OCI-LY1 (cell line): ENCODE data around the gene PPP1R2.

Source experiments
- H2AFZ ChIP-seq: fragments of 200-600 bp; sonication (generic), shearing (Covaris generic); 2 replicates; pipeline ENCODE4 v1.6.0; 2014; ENCODE audit warnings: antibody characterized with exemption, mild to moderate bottlenecking, low read length
- H3F3A ChIP-seq: fragments of 200-600 bp; sonication (generic), shearing (Covaris generic); 2 replicates; pipeline ENCODE4 v1.6.0; 2014; ENCODE audit warnings: mild to moderate bottlenecking, antibody characterized with exemption, low read length, moderate library complexity; ENCODE audit not compliant: insufficient read depth
- H3K27ac ChIP-seq: fragments of 200-600 bp; sonication (generic); 2 replicates; pipeline ENCODE4 v1.5.1; 2014; ENCODE audit warnings: low read length, mixed run types, mild to moderate bottlenecking, low read depth; ENCODE audit not compliant: poor library complexity, severe bottlenecking
- H3K27me3 ChIP-seq: fragments of 200-600 bp; sonication (generic); 2 replicates; pipeline ENCODE4 v1.6.0; 2014; ENCODE audit warnings: antibody characterized with exemption, mild to moderate bottlenecking, low read length, moderate library complexity; ENCODE audit not compliant: insufficient read depth
- H3K36me3 ChIP-seq: fragments of 200-600 bp; sonication (generic); 2 replicates; pipeline ENCODE4 v1.6.1; 2014; ENCODE audit warnings: mild to moderate bottlenecking, antibody characterized with exemption, low read length, moderate library complexity, mixed read lengths; ENCODE audit not compliant: insufficient read depth
- H3K4me1 ChIP-seq: fragments of 200-600 bp; sonication (generic); 2 replicates; pipeline ENCODE4 v1.5.1; 2014; ENCODE audit warnings: mild to moderate bottlenecking, low read length, moderate library complexity; ENCODE audit not compliant: insufficient read depth, severe bottlenecking
- H3K4me2 ChIP-seq: fragments of 200-600 bp; sonication (generic), shearing (Covaris generic); 2 replicates; pipeline ENCODE4 v1.6.1; 2014; ENCODE audit warnings: low read length
- H3K4me3 ChIP-seq: fragments of 200-600 bp; sonication (generic); 2 replicates; pipeline ENCODE4 v1.5.1; 2014; ENCODE audit warnings: low read length, low read depth, mild to moderate bottlenecking, mixed read lengths; ENCODE audit not compliant: poor library complexity, severe bottlenecking
- H3K79me2 ChIP-seq: fragments of 200-600 bp; shearing (Covaris generic); 2 replicates; pipeline ENCODE4 v1.6.1; 2016; ENCODE audit warnings: mixed run types, low read length, mixed read lengths; ENCODE audit not compliant: insufficient read depth
- H3K9ac ChIP-seq: fragments of 200-600 bp; sonication (generic), shearing (Covaris generic); 2 replicates; pipeline ENCODE4 v1.6.1; 2014; ENCODE audit warnings: mild to moderate bottlenecking, low read length, mixed read lengths
- H3K9me2 ChIP-seq: fragments of 200-600 bp; sonication (generic), shearing (Covaris generic); 2 replicates; pipeline ENCODE4 v1.6.1; 2014; ENCODE audit warnings: low read depth, mild to moderate bottlenecking, low read length, mixed read lengths
- H3K9me3 ChIP-seq: fragments of 200-600 bp; shearing (Covaris generic); 2 replicates; pipeline ENCODE4 v1.6.1; 2014; ENCODE audit warnings: low read length, mixed read lengths
- H4K20me1 ChIP-seq: fragments of 200-600 bp; sonication (generic), shearing (Covaris generic); 2 replicates; pipeline ENCODE4 v1.6.0; 2016; ENCODE audit warnings: mild to moderate bottlenecking, low read length; ENCODE audit not compliant: insufficient read depth
- EZH2 ChIP-seq: fragments of 200-600 bp; sonication (generic), shearing (Covaris generic); IDR thresholded peaks from 2 replicates; pipeline ENCODE4 v1.8.0; 2017; ENCODE audit warnings: borderline replicate concordance, mixed run types, mild to moderate bottlenecking, antibody characterized with exemption, low read length, moderate library complexity, mixed read lengths
- TF ChIP-seq, protein P1 (sequence below): fragments of 200-600 bp; sonication (generic), shearing (Covaris generic); IDR thresholded peaks from 2 replicates; pipeline ENCODE4 v1.5.1; 2017; ENCODE audit warnings: mild to moderate bottlenecking, antibody characterized with exemption, low read length, moderate library complexity, mixed read lengths

PPP1R2 gene

DNA sequence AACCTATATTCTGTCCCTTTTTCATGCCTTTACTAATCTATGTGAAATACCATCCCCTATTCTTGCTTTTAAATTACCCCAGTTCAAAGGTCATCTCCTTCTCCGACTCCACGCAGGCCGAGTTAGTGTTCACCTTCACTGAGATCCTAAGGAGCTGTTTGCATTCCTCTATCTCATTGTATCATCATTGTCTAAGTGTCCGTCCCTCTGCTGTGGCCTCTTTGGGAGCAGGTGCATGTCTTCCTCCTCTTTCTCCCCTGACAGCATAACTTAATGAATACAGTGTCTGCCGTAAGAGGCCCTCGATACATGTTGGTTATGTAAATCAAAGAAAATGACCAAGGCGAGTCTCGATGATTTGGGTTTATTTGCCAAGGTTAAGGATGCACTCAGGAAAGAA lies 4.9 kb upstream of the PPP1R2 start:
- no peaks in the 10 kb centered on the region for H3K36me3 ChIP-seq
- H3K4me2 ChIP-seq = no peak overlapping the region
- H3K27ac ChIP-seq = no peak overlapping the region
- no peak overlapping the region for H3K9ac ChIP-seq
- peaks cover 29% of the 10 kb centered on the region for H3K4me1 ChIP-seq
- no peaks in the 10 kb centered on the region for H3K9me3 ChIP-seq
- no peaks in the 10 kb centered on the region for H3K9me2 ChIP-seq
- TF ChIP-seq, protein P1, sequence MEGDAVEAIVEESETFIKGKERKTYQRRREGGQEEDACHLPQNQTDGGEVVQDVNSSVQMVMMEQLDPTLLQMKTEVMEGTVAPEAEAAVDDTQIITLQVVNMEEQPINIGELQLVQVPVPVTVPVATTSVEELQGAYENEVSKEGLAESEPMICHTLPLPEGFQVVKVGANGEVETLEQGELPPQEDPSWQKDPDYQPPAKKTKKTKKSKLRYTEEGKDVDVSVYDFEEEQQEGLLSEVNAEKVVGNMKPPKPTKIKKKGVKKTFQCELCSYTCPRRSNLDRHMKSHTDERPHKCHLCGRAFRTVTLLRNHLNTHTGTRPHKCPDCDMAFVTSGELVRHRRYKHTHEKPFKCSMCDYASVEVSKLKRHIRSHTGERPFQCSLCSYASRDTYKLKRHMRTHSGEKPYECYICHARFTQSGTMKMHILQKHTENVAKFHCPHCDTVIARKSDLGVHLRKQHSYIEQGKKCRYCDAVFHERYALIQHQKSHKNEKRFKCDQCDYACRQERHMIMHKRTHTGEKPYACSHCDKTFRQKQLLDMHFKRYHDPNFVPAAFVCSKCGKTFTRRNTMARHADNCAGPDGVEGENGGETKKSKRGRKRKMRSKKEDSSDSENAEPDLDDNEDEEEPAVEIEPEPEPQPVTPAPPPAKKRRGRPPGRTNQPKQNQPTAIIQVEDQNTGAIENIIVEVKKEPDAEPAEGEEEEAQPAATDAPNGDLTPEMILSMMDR = no peak
- no peak for TF ChIP-seq EZH2
- H2AFZ ChIP-seq = no peak overlapping the region
- H3K79me2 ChIP-seq = no peaks in the 10 kb centered on the region
- peaks cover 8% of the 10 kb centered on the region for H3K27me3 ChIP-seq
- H3F3A ChIP-seq = no peaks in the 10 kb centered on the region
- no peak overlapping the region for H3K4me3 ChIP-seq
- no peaks in the 10 kb centered on the region for H4K20me1 ChIP-seq

DNA sequence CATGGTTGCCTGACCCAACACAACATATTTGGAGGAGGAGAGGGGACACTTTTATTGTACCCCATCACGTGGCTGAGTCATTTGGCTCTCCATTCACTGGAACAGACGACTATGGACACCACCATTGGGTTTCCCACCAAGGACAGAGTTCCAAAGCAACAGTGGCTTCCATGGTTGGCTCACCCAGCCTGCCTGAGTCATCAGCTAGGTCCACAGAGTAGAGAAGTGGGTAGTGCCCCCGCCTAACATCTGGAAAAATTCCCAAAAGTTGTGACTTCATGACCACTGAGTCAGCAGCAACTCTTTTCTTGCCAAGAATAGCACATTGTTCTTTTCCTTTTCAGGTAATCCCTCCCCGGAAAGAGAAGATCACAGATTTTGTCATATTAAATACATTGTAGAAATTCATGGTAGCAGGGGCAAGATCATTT lies 3.0 kb upstream of the PPP1R2 start:
- Histone ChIP-seq H4K20me1 (no peaks in the 10 kb centered on the region), H3K9ac (no peak overlapping the region), H3F3A (no peaks in the 10 kb centered on the region), H3K9me2 (no peaks in the 10 kb centered on the region), H3K36me3 (no peaks in the 10 kb centered on the region), H3K27ac (no peak overlapping the region), H2AFZ (no peak overlapping the region), H3K4me3 (no peak overlapping the region), H3K79me2 (no peaks in the 10 kb centered on the region), H3K9me3 (no peaks in the 10 kb centered on the region), H3K4me1 (peaks cover 35% of the 10 kb centered on the region), H3K4me2 (no peak overlapping the region), H3K27me3 (peaks cover 8% of the 10 kb centered on the region)
- TF ChIP-seq, protein P1 = no peak
- TF ChIP-seq EZH2 = no peak

DNA sequence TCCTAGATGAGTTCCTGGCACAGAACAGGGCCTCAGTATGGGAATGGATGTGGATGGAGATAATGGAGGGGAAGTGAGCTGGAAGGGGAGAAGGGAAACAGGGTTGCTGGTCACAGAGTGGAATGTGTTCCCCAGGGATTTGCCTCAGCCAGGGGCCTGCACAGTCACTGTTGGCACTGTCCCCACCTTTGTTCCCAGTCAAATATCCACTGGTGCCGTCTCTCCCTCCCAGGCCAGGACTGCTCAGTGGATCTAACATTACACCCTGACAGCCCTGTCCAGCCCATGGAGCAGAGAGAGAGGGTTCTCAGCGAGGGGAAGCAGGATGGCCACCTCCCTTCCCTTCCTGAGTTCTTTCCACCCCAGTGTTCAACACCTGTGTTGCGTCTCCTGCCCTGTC lies 1.5 kb upstream of the PPP1R2 start:
- no peak overlapping the region for H3K4me3 ChIP-seq
- H3K27me3 ChIP-seq = peaks cover 8% of the 10 kb centered on the region
- no peaks in the 10 kb centered on the region for H4K20me1 ChIP-seq
- no peaks in the 10 kb centered on the region for H3K36me3 ChIP-seq
- H3K79me2 ChIP-seq = no peaks in the 10 kb centered on the region; the same call in 1 of the 2 replicates
- no peaks in the 10 kb centered on the region for H3F3A ChIP-seq
- H3K4me1 ChIP-seq = peaks cover 35% of the 10 kb centered on the region
- no peaks in the 10 kb centered on the region for H3K9me2 ChIP-seq
- no peak overlapping the region for H2AFZ ChIP-seq
- H3K9me3 ChIP-seq = no peaks in the 10 kb centered on the region
- no peak for TF ChIP-seq EZH2
- TF ChIP-seq, protein P1 = no peak
- H3K9ac ChIP-seq = no peak overlapping the region
- H3K4me2 ChIP-seq = no peak overlapping the region
- no peak overlapping the region for H3K27ac ChIP-seq
